RKO (cell line): ENCODE measurements around the gene SKP2.
"Not testable (repeated sequence)": the region's sequence is repeated elsewhere in the genome, so short reads cannot be mapped to it uniquely, and the experiment has no call there.

Experiments used
- DNase-seq: peaks from one replicate; pipeline ENCODE4 v3.0.0-alpha.2; 2016; ENCODE audit warnings: low spot score

SKP2 gene

GRCh38 chr5:36156619-36157018 is 4.7 kb downstream of the SKP2 start:
- DNase-seq, result no peak

GRCh38 chr5:36158144-36158543 is 6.2 kb downstream of the SKP2 start:
- no peak for DNase-seq

GRCh38 chr5:36160617-36161016 is 8.7 kb downstream of the SKP2 start:
- no peak for DNase-seq

GRCh38 chr5:36161361-36161760 is 9.4 kb downstream of the SKP2 start:
- no peak for DNase-seq

GRCh38 chr5:36162810-36163486 is 11.0 kb downstream of the SKP2 start:
- DNase-seq, result no peak

GRCh38 chr5:36164461-36164860 is 12.6 kb downstream of the SKP2 start:
- DNase-seq, result no peak

GRCh38 chr5:36168737-36169136 is 16.8 kb downstream of the SKP2 start:
- no peak for DNase-seq

- DNase-seq, result no peak
Observed at GRCh38 chr5:36170832-36171424, 19.0 kb downstream of the SKP2 start.

- DNase-seq, result no peak
Observed at GRCh38 chr5:36172599-36172998, 20.7 kb downstream of the SKP2 start.

- no peak for DNase-seq
Observed at GRCh38 chr5:36173426-36173825, 21.5 kb downstream of the SKP2 start.

GRCh38 chr5:36174119-36174518 is 22.2 kb downstream of the SKP2 start:
- DNase-seq, result no peak

- DNase-seq, result no peak
Observed at GRCh38 chr5:36175043-36175442, 23.1 kb downstream of the SKP2 start.

GRCh38 chr5:36177154-36177553 is 25.2 kb downstream of the SKP2 start:
- no peak for DNase-seq

- DNase-seq, result peak; percentile 67
Observed at GRCh38 chr5:36177715-36178523, 26.0 kb downstream of the SKP2 start.

GRCh38 chr5:36178524-36178890 is 26.6 kb downstream of the SKP2 start:
- DNase-seq, result no peak

GRCh38 chr5:36179950-36180349 is 28.0 kb downstream of the SKP2 start:
- DNase-seq, result no peak

GRCh38 chr5:36180556-36181350 is 28.8 kb downstream of the SKP2 start:
- no peak for DNase-seq

- no peak for DNase-seq
Observed at GRCh38 chr5:36181774-36182173, 29.9 kb downstream of the SKP2 start.

- DNase-seq, result not testable (repeated sequence)
Observed at GRCh38 chr5:36184408-36184807, 32.5 kb downstream of the SKP2 start.

- DNase-seq, result no peak
Observed at GRCh38 chr5:36193746-36194145, 41.8 kb downstream of the SKP2 start.

GRCh38 chr5:36198281-36198680 is 46.4 kb downstream of the SKP2 start:
- DNase-seq, result no peak

- not testable (repeated sequence) for DNase-seq
Observed at GRCh38 chr5:36198783-36199182, 46.9 kb downstream of the SKP2 start.
